Testis (tissue), 2 donors: Measurements from ENCODE around the gene KCNRG.

ENCODE experiments used
- CTCF ChIP-seq, 3 experiments: fragments of 450-650 bp in 2 of 3; fragments of 200-600 bp in 1 of 3; sonication (generic) in 1 of 3; IDR thresholded peaks; one replicate each; pipeline ENCODE4 v1.5.1; 2016 to 2019; ENCODE audit warnings: antibody characterized with exemption in 3 of 3, mild to moderate bottlenecking in 2 of 3, moderate library complexity in 1 of 3
- POLR2A ChIP-seq: fragments of 450-650 bp; IDR thresholded peaks from one replicate; pipeline ENCODE4 v1.6.1; 2017; ENCODE audit warnings: antibody characterized with exemption, mild to moderate bottlenecking, moderate library complexity

- TF ChIP-seq CTCF (IDR thresholded peaks at IDR 0.05) (no peak), POLR2A (no peak)
Measured at GRCh38 chr13:49985129-49985528, 30.1 kb upstream of the KCNRG start.
